Epithelial cell of alveolus of lung (primary cell): ENCODE measurements around the gene APEH. TPM values are rescaled to one million over a fixed set of nuclear protein-coding genes. Genes with fewer than 3 reads are reported as not detected.

Experiments used
- total RNA-seq: library from RNA; depleted of rRNA; stranded (reverse); fragments of >200 nt; gene quantifications from 2 replicates; pipeline ENCODE4 v1.2.1, GENCODE V29; 2015

The APEH gene
- 71.3 and 163 TPM in 2 replicates for total RNA-seq

DNA sequence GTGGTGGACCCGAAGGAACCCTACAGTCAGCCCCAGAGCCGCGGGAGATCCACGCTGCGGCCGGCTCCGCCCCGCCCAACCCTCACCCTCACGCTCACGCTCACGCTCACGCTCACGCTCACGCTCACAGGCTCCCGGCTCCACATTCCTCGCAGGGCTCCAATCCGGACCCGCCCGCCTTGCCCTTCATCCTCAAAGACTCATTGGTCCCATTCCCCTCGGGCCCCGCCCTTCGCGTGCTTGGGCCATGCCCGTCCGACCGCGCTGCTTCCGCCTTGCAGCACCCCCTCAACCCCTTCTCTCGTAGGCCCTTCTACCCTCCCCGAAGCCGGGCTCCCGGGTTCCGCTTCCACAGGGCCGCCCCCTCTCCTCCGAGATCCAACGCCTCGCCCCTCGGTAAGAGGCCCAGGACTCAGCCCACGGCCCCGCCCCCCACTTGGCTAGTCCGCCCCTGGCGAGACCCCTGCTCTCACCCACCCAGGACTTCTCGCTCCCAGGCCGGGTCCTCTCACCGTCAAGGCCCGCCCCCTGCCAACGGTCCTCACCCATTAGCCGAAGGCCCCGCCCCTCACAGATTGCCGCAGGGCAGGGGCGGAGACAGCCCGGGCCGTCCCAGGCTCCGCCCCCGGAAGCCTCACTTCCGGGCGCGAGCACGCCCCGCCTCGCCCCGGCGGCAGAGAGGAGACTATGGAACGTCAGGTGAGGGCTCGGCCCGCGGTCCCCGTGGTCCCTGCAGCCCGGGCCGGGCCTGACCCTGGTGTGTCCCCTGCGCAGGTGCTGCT, at the start of gene APEH:
APEH (plus strand) TSS at position 637 of the 782 bp plus-strand sequence; CDS start at position 688, 51 bp downstream.

DNA sequence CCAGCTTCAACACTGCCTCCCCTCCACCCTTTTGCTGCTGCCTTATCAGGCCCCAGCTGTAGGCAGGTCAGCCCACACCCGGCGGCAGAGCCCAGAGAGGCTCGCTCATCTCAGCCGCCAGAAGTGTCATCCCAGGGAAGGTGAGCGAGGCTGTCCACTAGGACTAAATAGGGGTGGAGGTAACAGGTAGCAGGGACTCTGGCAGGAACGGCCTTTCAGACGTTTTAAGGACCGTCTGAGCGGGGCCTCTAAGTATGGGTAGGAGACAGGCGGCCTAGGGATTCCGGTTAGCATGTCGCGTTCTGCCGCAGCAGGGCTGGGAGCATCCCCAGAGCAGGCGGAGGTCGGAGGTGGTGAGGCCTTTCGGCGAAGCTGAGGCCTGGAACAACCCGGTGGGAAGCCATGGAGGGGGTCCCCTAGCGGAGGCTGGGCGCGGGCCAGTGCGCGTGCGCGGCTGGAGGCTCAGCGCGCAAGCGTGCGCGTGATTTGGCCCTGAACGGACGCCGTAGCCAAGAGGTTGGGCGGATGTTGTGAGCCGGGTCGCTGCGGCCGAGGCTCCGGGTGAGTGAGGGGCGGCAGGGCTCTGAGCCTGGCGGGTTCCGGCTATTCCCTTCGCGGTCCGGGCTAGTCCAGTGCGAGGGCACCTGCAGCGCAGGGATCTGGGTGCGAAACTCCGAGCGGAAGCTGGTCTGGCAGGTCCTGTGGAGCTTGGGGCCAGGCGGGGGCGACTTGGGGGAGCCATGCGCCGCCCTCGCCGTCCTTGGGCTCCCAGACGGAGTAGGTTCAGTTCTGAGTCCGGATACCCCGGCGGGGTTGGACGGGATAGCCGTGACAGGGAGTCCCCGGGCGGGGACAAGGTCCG, 15.1 kb downstream of the APEH start, which contains the start of the genes MST1 and RNF123:
MST1 (minus strand) TSS at position 429 of the 862 bp plus-strand sequence. CDS start 783 bp downstream, outside the sequence.
RNF123 (plus strand) TSS at position 512 of the 862 bp plus-strand sequence. CDS start 1,609 bp downstream, outside the sequence.

DNA sequence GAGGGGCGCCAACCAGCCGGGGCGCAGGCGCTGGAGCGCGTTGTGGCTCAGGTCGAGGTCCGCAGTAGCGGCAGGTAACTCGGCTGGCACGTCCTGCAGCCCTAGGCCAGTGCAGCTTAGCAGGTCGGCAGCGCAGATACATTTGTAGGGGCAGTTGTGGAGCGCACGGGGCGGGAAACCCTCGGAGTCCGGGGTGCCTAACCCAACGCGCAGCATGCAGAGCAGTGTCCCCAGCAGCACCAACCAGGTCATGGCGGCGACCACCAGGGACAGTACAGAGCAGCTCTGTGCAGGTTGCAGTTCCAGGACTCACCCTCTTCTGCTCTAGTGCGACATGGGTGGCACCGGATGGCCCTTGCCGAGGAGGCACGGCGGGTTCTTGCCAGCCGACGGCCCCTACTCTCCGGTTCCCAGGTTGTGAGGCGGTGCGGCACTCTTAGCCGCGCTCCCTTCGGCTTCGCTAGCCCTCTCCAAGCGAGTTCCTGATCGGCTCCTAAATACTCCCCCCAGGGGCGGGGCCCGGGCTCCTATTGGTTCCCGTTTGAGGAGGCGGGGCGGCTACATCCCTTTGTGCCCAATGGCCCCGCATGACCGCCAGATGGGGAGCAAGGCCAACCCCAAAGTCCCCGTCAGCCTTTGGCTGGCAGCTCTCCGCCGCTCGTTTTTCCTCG, 45.2 kb downstream of the APEH start, which contains the start of gene AMIGO3:
AMIGO3 (minus strand) TSS at position 471 of the 671 bp plus-strand sequence; CDS start at position 252, 219 bp downstream.

DNA sequence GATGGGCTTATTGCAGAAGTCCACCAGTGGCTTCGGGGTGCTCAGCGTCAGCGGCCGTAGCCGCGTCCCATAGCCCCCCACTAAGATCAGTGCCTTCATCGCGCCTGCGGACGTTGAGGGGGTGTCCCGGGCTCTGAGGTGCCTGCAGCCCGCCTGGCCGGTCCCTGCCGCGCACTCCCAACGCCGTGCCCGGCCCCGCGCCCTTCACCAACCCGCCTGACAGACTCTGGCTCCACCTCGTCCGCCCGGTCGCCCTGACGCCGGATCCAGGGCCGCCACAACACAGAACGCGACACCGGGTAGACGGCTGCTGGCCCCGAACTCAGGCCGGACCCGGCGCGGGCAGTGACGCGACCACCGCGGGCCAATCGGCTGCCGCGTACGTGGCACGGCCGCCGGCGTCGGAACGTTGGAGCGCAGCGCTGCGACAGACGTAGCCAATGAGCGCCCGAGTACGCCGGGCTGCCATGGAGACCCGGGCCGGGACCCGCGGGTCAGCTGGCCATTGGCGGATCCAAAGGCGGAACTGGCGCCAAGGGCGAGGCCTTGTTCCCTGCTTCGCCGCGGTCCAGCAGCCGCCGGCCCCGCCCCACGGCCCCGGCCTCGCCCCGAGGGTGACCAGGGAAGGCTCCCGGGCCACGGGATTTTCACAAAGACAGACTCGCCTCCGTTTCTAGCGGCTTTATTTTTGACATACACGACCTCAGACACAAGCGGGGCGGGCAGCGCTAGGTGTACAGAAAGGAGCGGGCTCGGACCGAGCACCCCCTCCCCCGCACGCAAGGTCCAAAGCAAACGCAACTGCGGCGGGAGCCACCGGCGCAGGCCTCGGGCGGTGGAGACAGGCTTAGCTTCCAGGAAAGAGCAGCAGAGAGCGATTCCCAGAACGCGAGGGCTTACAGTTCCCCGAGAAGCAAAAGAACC, 49.7 kb downstream of the APEH start, which contains the start of gene GMPPB:
GMPPB (minus strand) TSS at position 324 of the 924 bp plus-strand sequence; CDS start at position 99, 225 bp downstream.

Other genes starting within 250 kb of the APEH start
- 3.9 and 9.4 TPM in 2 replicates for gene NICN1, start 245.0 kb upstream of the APEH start, total RNA-seq
- 33.1 and 60.9 TPM in 2 replicates for gene DAG1, start 204.1 kb upstream of the APEH start, total RNA-seq
- 0.08 and 0.13 TPM in 2 replicates for gene BSN, start 119.9 kb upstream of the APEH start, total RNA-seq
- gene MST1, start 15.1 kb downstream of the APEH start, total RNA-seq = 5.4 and 14.1 TPM in 2 replicates
- 21.9 and 32.0 TPM in 2 replicates for gene RNF123, start 15.2 kb downstream of the APEH start, total RNA-seq
- gene AMIGO3, start 45.3 kb downstream of the APEH start, total RNA-seq = 0.24 and 1.6 TPM in 2 replicates
- gene GMPPB, start 49.6 kb downstream of the APEH start, total RNA-seq = 13.1 and 69.7 TPM in 2 replicates
- 27.9 and 51.2 TPM in 2 replicates for gene IP6K1, start 112.2 kb downstream of the APEH start, total RNA-seq
- gene CDHR4, start 125.5 kb downstream of the APEH start, total RNA-seq = 0.16 TPM in 1 of 2 replicates, not detected in the other
- gene INKA1, start 128.9 kb downstream of the APEH start, total RNA-seq = 3.1 and 7.6 TPM in 2 replicates
- gene UBA7, start 139.6 kb downstream of the APEH start, total RNA-seq = 30.6 and 39.0 TPM in 2 replicates
- gene TRAIP, start 182.2 kb downstream of the APEH start, total RNA-seq = 1.4 and 4.5 TPM in 2 replicates
- gene CAMKV, start 195.6 kb downstream of the APEH start, total RNA-seq = not detected in 2 replicates
- 0.52 and 3.1 TPM in 2 replicates for gene MST1R, start 229.5 kb downstream of the APEH start, total RNA-seq